Measurements from ENCODE around the gene ULK4.
"Not testable (repeated sequence)": the region's sequence is repeated elsewhere in the genome, so short reads cannot be mapped to it uniquely, and the experiment has no call there.

Gene ULK4

DNA sequence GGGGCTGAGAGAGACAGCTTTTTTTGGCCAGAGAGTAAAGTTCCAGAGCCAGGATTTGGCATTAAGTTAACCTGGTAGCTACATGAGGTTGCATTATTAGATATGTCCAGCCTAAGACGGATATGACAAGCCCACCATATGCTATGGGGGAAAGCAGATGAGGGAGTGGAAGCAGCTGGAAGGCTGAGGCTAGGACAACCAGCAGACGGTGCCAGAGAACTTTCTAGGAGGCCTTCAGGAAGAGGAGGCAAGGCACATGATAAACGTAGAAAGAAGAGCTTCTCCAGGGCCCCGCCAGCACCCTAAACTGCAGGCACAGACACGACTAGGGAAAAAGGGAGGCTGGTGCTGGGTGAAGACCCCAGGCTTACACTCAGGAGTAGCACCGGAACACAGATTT is 675.6 kb downstream of the ULK4 start:
- POLR2A ChIA-PET = no interaction called here
- no peak for TF ChIP-seq ZNF707 (tag by site-specific recombination; IDR thresholded peaks at IDR 0.05)
- TF ChIP-seq, protein P1, sequence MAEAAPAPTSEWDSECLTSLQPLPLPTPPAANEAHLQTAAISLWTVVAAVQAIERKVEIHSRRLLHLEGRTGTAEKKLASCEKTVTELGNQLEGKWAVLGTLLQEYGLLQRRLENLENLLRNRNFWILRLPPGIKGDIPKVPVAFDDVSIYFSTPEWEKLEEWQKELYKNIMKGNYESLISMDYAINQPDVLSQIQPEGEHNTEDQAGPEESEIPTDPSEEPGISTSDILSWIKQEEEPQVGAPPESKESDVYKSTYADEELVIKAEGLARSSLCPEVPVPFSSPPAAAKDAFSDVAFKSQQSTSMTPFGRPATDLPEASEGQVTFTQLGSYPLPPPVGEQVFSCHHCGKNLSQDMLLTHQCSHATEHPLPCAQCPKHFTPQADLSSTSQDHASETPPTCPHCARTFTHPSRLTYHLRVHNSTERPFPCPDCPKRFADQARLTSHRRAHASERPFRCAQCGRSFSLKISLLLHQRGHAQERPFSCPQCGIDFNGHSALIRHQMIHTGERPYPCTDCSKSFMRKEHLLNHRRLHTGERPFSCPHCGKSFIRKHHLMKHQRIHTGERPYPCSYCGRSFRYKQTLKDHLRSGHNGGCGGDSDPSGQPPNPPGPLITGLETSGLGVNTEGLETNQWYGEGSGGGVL (tag by site-specific recombination; IDR thresholded peaks at IDR 0.05) = no peak
- TF ChIP-seq SCRT2 (tag by site-specific recombination; IDR thresholded peaks at IDR 0.05) = no peak
- TF ChIP-seq OSR2 (tag by site-specific recombination; IDR thresholded peaks at IDR 0.05) = no peak
- TF ChIP-seq, protein P2, sequence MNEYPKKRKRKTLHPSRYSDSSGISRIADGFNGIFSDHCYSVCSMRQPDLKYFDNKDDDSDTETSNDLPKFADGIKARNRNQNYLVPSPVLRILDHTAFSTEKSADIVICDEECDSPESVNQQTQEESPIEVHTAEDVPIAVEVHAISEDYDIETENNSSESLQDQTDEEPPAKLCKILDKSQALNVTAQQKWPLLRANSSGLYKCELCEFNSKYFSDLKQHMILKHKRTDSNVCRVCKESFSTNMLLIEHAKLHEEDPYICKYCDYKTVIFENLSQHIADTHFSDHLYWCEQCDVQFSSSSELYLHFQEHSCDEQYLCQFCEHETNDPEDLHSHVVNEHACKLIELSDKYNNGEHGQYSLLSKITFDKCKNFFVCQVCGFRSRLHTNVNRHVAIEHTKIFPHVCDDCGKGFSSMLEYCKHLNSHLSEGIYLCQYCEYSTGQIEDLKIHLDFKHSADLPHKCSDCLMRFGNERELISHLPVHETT (tag by site-specific recombination; IDR thresholded peaks at IDR 0.05) = no peak
- TF ChIP-seq, protein P3, sequence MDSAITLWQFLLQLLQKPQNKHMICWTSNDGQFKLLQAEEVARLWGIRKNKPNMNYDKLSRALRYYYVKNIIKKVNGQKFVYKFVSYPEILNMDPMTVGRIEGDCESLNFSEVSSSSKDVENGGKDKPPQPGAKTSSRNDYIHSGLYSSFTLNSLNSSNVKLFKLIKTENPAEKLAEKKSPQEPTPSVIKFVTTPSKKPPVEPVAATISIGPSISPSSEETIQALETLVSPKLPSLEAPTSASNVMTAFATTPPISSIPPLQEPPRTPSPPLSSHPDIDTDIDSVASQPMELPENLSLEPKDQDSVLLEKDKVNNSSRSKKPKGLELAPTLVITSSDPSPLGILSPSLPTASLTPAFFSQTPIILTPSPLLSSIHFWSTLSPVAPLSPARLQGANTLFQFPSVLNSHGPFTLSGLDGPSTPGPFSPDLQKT (IDR thresholded peaks at IDR 0.05; ENCODE audit: borderline replicate concordance, low read depth, low read length) = no peak
- TF ChIP-seq, protein P4, sequence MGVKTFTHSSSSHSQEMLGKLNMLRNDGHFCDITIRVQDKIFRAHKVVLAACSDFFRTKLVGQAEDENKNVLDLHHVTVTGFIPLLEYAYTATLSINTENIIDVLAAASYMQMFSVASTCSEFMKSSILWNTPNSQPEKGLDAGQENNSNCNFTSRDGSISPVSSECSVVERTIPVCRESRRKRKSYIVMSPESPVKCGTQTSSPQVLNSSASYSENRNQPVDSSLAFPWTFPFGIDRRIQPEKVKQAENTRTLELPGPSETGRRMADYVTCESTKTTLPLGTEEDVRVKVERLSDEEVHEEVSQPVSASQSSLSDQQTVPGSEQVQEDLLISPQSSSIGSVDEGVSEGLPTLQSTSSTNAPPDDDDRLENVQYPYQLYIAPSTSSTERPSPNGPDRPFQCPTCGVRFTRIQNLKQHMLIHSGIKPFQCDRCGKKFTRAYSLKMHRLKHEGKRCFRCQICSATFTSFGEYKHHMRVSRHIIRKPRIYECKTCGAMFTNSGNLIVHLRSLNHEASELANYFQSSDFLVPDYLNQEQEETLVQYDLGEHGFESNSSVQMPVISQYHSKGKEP (tag by site-specific recombination; IDR thresholded peaks at IDR 0.05) = no peak
- no peak for TF ChIP-seq KLF10 (tag by site-specific recombination; IDR thresholded peaks at IDR 0.05)
- Histone ChIP-seq H3K4me3 (ENCODE audit: low read depth, low read length) (no peak overlapping the region), H3K9me3 (ENCODE audit: control insufficient read depth, insufficient read depth, low read depth, low read length) (no peaks in the 10 kb centered on the region), H3K4me1 (ENCODE audit: control insufficient read depth, insufficient read depth, low read length) (no peaks in the 10 kb centered on the region), H3K27ac (ENCODE audit: extremely low read depth, low read depth, low read length) (no peak overlapping the region), H3K36me3 (ENCODE audit: control insufficient read depth in 2 of 2, insufficient read depth in 1 of 2, low read length in 2 of 2) (no peaks in the 10 kb centered on the region)
- CTCF ChIA-PET = interaction anchor here (0.6 kb wide), 1 partner anchor 763 kb away, joined by 3 read pairs; no protein-coding TSS in a partner anchor

DNA sequence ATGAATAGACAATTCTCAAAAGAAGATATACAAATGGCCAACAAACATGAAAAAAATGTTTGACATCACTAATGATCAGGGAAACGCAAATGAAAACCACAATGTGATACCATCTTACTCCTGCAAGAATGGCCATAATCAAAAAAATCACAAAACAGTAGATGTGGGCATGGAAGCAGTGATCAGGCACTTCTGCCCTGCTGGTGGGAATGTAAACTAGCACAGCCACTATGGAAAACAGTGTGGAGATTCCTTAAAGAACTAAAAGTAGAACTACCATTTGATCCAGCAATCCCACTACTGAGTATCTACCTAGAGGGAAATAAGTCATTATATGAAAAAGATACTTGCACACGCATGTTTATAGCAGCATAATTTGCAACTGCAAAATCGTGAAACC is 677.0 kb downstream of the ULK4 start:
- CTCF ChIA-PET = interaction anchor here (0.6 kb wide), 1 partner anchor 1033 kb away, joined by 3 read pairs; no protein-coding TSS in a partner anchor
- H3K9me3 ChIP-seq (ENCODE audit: control insufficient read depth, insufficient read depth, low read depth, low read length); H3K27ac ChIP-seq (ENCODE audit: extremely low read depth, low read depth, low read length); H3K4me1 ChIP-seq (ENCODE audit: control insufficient read depth, insufficient read depth, low read length); H3K36me3 ChIP-seq (ENCODE audit: control insufficient read depth in 2 of 2, insufficient read depth in 1 of 2, low read length in 2 of 2); POLR2A ChIA-PET; H3K4me3 ChIP-seq (ENCODE audit: low read depth, low read length): not testable (repeated sequence)

DNA sequence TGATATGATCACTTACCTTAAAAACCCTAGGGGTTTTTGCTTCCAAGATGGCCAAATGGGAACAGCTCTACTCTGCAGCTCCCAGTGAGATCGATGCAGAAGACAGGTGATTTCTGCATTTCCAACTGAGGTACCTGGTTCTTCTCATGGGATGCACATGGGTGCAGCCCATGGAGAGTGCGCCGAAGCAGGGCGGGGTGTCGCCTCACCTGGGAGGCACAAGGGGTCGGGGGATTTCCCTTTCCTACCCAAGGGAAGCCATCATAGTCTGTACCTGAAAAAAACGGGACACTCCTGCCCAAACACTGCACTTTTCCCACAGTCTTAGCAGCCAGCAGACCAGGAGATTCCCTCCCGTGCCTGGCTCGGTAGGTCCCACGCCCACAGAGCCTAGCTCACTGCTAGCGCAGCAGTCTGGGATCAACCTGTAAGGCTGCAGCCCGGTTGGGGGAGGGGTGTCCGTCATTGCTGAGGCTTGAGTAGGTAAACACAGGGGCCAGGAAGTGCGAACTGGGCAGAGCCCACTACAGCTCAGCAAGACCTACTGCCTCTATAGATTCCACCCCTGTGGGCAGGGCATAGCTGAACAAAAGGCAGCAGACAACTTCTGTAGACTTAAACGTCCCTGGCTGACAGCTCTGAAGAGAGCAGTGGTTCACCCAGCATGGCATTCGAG is 684.0 kb downstream of the ULK4 start:
- CTCF ChIA-PET = no interaction called here
- H3K27ac ChIP-seq (ENCODE audit: extremely low read depth, low read depth, low read length) = no peak overlapping the region
- POLR2A ChIA-PET = no interaction called here
- no peaks in the 10 kb centered on the region for H3K36me3 ChIP-seq (ENCODE audit: control insufficient read depth in 2 of 2, insufficient read depth in 1 of 2, low read length in 2 of 2)
- H3K4me3 ChIP-seq (ENCODE audit: low read depth, low read length) = no peak overlapping the region
- no peaks in the 10 kb centered on the region for H3K9me3 ChIP-seq (ENCODE audit: control insufficient read depth, insufficient read depth, low read depth, low read length)
- H3K4me1 ChIP-seq (ENCODE audit: control insufficient read depth, insufficient read depth, low read length) = no peaks in the 10 kb centered on the region
- no peak for TF ChIP-seq PRDM1 (tag by site-specific recombination; IDR thresholded peaks at IDR 0.05)
- TF ChIP-seq, protein P5, sequence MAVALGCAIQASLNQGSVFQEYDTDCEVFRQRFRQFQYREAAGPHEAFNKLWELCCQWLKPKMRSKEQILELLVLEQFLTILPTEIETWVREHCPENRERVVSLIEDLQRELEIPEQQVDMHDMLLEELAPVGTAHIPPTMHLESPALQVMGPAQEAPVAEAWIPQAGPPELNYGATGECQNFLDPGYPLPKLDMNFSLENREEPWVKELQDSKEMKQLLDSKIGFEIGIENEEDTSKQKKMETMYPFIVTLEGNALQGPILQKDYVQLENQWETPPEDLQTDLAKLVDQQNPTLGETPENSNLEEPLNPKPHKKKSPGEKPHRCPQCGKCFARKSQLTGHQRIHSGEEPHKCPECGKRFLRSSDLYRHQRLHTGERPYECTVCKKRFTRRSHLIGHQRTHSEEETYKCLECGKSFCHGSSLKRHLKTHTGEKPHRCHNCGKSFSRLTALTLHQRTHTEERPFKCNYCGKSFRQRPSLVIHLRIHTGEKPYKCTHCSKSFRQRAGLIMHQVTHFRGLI (tag by site-specific recombination; IDR thresholded peaks at IDR 0.05) = no peak
- TF ChIP-seq, protein P6, sequence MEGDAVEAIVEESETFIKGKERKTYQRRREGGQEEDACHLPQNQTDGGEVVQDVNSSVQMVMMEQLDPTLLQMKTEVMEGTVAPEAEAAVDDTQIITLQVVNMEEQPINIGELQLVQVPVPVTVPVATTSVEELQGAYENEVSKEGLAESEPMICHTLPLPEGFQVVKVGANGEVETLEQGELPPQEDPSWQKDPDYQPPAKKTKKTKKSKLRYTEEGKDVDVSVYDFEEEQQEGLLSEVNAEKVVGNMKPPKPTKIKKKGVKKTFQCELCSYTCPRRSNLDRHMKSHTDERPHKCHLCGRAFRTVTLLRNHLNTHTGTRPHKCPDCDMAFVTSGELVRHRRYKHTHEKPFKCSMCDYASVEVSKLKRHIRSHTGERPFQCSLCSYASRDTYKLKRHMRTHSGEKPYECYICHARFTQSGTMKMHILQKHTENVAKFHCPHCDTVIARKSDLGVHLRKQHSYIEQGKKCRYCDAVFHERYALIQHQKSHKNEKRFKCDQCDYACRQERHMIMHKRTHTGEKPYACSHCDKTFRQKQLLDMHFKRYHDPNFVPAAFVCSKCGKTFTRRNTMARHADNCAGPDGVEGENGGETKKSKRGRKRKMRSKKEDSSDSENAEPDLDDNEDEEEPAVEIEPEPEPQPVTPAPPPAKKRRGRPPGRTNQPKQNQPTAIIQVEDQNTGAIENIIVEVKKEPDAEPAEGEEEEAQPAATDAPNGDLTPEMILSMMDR (tag by site-specific recombination; IDR thresholded peaks at IDR 0.05) = no peak
- no peak for TF ChIP-seq ZNF23 (tag by site-specific recombination; IDR thresholded peaks at IDR 0.05; ENCODE audit: borderline replicate concordance)
- no peak for TF ChIP-seq ZSCAN23 (tag by site-specific recombination; IDR thresholded peaks at IDR 0.05)
- TF ChIP-seq MEIS1 (CRISPR knock-in tag; IDR thresholded peaks at IDR 0.05; ENCODE audit: borderline replicate concordance) = no peak
- TF ChIP-seq, protein P7, sequence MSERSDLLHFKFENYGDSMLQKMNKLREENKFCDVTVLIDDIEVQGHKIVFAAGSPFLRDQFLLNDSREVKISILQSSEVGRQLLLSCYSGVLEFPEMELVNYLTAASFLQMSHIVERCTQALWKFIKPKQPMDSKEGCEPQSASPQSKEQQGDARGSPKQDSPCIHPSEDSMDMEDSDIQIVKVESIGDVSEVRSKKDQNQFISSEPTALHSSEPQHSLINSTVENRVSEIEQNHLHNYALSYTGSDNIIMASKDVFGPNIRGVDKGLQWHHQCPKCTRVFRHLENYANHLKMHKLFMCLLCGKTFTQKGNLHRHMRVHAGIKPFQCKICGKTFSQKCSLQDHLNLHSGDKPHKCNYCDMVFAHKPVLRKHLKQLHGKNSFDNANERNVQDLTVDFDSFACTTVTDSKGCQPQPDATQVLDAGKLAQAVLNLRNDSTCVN (tag by site-specific recombination; optimal IDR thresholded peaks at IDR 0.05) = no peak
- no peak for TF ChIP-seq ZNF777 (tag by site-specific recombination; IDR thresholded peaks at IDR 0.05; ENCODE audit: borderline replicate concordance)
- TF ChIP-seq ZNF391 (tag by site-specific recombination; IDR thresholded peaks at IDR 0.05; ENCODE audit: borderline replicate concordance, low read depth) = no peak
- TF ChIP-seq ZNF658 (tag by site-specific recombination; IDR thresholded peaks at IDR 0.05) = no peak
- no peak for TF ChIP-seq HOXD13 (CRISPR knock-in tag; IDR thresholded peaks at IDR 0.05; ENCODE audit: borderline replicate concordance)
- TF ChIP-seq ZNF548 (tag by site-specific recombination; IDR thresholded peaks at IDR 0.05) = no peak
